ENCODE data around the gene RASAL2.

Gene RASAL2

DNA sequence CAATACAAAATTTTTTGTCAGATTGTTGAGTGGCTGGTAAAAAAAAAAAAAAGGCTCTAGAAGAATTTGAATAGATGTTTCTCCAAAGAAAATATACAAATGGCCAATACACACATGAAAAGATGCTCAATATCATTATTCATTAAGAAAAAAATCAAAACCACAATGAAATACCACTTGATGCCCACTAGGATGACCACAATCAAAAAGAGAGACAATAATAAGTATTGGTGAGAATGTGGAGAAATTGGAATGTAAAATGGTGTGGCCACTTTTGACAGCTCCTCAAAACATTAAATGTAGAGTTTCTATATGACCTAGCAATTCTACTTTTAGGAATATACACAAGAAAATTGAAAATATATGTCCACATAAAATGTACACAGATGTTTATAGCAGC, 302.9 kb downstream of the RASAL2 start:
- TF ChIP-seq, protein P1, sequence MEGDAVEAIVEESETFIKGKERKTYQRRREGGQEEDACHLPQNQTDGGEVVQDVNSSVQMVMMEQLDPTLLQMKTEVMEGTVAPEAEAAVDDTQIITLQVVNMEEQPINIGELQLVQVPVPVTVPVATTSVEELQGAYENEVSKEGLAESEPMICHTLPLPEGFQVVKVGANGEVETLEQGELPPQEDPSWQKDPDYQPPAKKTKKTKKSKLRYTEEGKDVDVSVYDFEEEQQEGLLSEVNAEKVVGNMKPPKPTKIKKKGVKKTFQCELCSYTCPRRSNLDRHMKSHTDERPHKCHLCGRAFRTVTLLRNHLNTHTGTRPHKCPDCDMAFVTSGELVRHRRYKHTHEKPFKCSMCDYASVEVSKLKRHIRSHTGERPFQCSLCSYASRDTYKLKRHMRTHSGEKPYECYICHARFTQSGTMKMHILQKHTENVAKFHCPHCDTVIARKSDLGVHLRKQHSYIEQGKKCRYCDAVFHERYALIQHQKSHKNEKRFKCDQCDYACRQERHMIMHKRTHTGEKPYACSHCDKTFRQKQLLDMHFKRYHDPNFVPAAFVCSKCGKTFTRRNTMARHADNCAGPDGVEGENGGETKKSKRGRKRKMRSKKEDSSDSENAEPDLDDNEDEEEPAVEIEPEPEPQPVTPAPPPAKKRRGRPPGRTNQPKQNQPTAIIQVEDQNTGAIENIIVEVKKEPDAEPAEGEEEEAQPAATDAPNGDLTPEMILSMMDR (IDR thresholded peaks at IDR 0.05): no peak
- H3K4me3 ChIP-seq (ENCODE audit: low read depth in 1 of 2, low read length in 1 of 2): no peak overlapping the region

DNA sequence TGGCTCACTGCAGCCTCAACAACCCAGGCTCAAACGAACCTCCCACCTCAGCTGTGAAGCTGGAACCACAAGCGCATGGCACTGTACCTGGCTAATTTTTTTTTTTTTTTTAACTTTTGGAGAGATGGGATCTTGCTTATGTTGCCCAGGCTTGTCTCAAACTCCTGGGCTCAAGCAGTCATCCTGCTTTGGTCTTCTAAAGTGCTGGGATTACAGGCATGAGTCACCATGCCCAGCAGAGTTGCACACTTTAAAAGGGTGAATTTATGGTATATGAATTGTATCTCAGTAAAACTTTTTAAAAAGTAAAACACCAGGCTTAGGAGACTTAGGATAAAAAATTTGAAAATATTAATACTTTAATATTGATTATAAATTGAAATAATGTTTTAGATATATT, 303.8 kb downstream of the RASAL2 start:
- TF ChIP-seq, protein P1 (IDR thresholded peaks at IDR 0.05): no peak
- Histone ChIP-seq H3K27ac (no peak overlapping the region), H3K9me3 (no peaks in the 10 kb centered on the region)

More for the DNA sequence above, 302.9 kb downstream of the RASAL2 start:
- no peak overlapping the region for H3K27ac ChIP-seq
- no peaks in the 10 kb centered on the region for H3K9me3 ChIP-seq
- H3K36me3 ChIP-seq: no peaks in the 10 kb centered on the region
- no peaks in the 10 kb centered on the region for H3K4me1 ChIP-seq (ENCODE audit: control insufficient read depth in 1 of 2, insufficient read depth in 1 of 2, low read depth in 1 of 2, low read length in 1 of 2)
- no peaks in the 10 kb centered on the region for H3K27me3 ChIP-seq

DNA sequence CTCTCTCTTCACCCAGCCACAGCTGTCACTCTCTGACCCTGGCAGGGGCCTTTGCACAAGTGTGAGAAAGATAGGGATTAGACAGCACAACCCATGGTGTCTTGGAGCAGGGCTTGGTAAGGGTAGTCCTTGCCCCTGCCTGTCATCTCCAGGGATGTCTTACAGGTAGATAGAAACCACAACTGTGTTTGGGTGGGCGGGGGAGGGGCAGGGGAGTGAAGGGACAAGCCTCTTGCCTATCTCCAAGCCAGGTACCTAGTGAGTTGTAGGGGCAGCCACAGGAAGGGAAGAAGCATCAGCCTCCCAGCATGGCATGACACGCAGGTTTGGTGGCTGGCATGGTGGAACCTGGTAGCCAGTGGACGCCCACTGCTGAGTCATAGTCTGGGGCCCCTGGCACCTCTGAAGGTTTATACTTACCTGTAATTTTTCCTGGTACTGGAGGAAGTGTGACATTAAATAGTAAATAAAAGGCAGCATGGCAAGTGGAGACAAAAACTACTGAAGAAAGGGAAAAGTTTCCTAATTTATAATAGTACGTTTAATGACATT, 305.3 kb downstream of the RASAL2 start:
- no peaks in the 10 kb centered on the region for H3K27me3 ChIP-seq

More for the DNA sequence above, 303.8 kb downstream of the RASAL2 start:
- no peak overlapping the region for H3K4me3 ChIP-seq (ENCODE audit: low read depth in 1 of 2, low read length in 1 of 2)
- H3K27me3 ChIP-seq: no peaks in the 10 kb centered on the region
- H3K36me3 ChIP-seq: no peaks in the 10 kb centered on the region
- H3K4me1 ChIP-seq (ENCODE audit: control insufficient read depth in 1 of 2, insufficient read depth in 1 of 2, low read depth in 1 of 2, low read length in 1 of 2): no peaks in the 10 kb centered on the region

DNA sequence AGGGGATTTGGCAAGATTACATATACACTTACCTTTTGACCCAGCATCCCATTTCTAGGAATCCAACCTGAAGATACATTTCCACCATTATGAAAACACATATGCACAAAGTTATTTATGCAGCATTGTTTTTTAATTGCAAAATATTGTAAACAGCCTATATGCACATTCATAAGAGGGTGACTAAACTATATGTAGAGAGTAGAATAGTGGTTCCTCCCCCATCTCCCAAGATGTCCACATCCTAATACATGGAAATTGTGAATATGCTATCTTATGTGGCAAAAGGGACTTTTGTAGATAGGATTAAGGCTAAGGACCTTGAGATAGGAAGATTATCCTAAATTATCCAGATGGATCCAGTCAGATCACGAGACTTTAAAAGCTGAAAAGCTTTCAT, 311.2 kb downstream of the RASAL2 start:
- Histone ChIP-seq H3K27ac (no peak overlapping the region), H3K27me3 (no peaks in the 10 kb centered on the region), H3K9me3 (no peaks in the 10 kb centered on the region), H3K36me3 (no peaks in the 10 kb centered on the region), H3K4me1 (ENCODE audit: control insufficient read depth in 1 of 2, insufficient read depth in 1 of 2, low read depth in 1 of 2, low read length in 1 of 2) (peaks cover 0 to 9% of the 10 kb centered on the region in 2 experiments), H3K4me3 (ENCODE audit: low read depth in 1 of 2, low read length in 1 of 2) (no peak overlapping the region)
- TF ChIP-seq, protein P1 (IDR thresholded peaks at IDR 0.05): no peak

More for the DNA sequence above, 305.3 kb downstream of the RASAL2 start:
- no peak overlapping the region for H3K27ac ChIP-seq
- TF ChIP-seq, protein P1 (IDR thresholded peaks at IDR 0.05): no peak
- H3K4me3 ChIP-seq (ENCODE audit: low read depth in 1 of 2, low read length in 1 of 2): no peak overlapping the region
- H3K9me3 ChIP-seq: no peaks in the 10 kb centered on the region
- no peaks in the 10 kb centered on the region for H3K4me1 ChIP-seq (ENCODE audit: control insufficient read depth in 1 of 2, insufficient read depth in 1 of 2, low read depth in 1 of 2, low read length in 1 of 2)
- no peaks in the 10 kb centered on the region for H3K36me3 ChIP-seq

DNA sequence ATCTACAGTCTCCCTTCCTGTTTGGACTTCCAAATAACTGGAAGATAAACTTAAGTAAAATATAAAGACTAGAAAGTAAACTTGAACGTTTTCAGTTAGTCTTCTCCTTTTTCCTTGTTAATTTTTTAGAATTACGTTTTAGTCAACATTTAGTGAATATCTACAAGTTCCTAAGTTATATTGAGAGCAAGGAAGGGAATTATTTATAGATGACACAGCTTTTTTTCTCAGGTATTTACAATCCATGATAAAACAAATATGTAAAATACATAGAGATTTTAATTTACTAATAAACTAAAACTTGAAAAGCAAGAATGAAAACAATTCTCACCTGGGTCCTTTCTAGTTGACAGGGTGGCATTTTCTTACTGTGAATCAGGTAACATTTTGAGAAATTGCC, 313.3 kb downstream of the RASAL2 start:
- TF ChIP-seq, protein P1 (IDR thresholded peaks at IDR 0.05): no peak
- H3K27me3 ChIP-seq: no peaks in the 10 kb centered on the region
- no peak overlapping the region for H3K27ac ChIP-seq
- peaks cover 0 to 11% of the 10 kb centered on the region in 2 experiments for H3K4me1 ChIP-seq (ENCODE audit: control insufficient read depth in 1 of 2, insufficient read depth in 1 of 2, low read depth in 1 of 2, low read length in 1 of 2)
- no peaks in the 10 kb centered on the region for H3K36me3 ChIP-seq
- H3K4me3 ChIP-seq (ENCODE audit: low read depth in 1 of 2, low read length in 1 of 2): no peak overlapping the region
- H3K9me3 ChIP-seq: no peaks in the 10 kb centered on the region

Data from neutrophil (primary cell).